GM23338 (cell line): ENCODE results near the gene CD163L1.

ENCODE experiments used
- CREB1 ChIP-seq: fragments of 250-450 bp; sonication (Bioruptor Pico); IDR thresholded peaks from 2 replicates; pipeline ENCODE4 v1.5.0; 2020; ENCODE audit warnings: low read depth, mild to moderate bottlenecking, moderate library complexity
- CTCF ChIP-seq, 2 experiments: fragments of 200-600 bp in 1 of 2; sonication (generic) in 1 of 2; conservative IDR thresholded peaks; 2 replicates each; pipeline versions ENCODE4 v1.5.1 to v1.6.1; 2016 to 2017; ENCODE audit warnings: antibody characterized with exemption in 2 of 2, low read depth in 2 of 2, mild to moderate bottlenecking in 2 of 2, moderate library complexity in 1 of 2
- EZH2 ChIP-seq: fragments of 200-600 bp; sonication (generic); IDR thresholded peaks from one replicate; pipeline ENCODE4 v1.8.0; 2017; ENCODE audit warnings: antibody characterized with exemption, mild to moderate bottlenecking, low read depth; ENCODE audit not compliant: unreplicated experiment
- EZH2phosphoT487 ChIP-seq: fragments of 200-600 bp; sonication (generic); IDR thresholded peaks from one replicate; pipeline ENCODE4 v1.8.1; 2018; ENCODE audit warnings: antibody characterized with exemption; ENCODE audit not compliant: unreplicated experiment
- JUNB ChIP-seq: IDR thresholded peaks from one replicate; pipeline ENCODE4 v1.6.1; 2016; ENCODE audit warnings: antibody characterized with exemption; ENCODE audit not compliant: unreplicated experiment
- NANOG ChIP-seq: IDR thresholded peaks from 2 replicates; pipeline ENCODE4 v1.6.1; 2016; ENCODE audit warnings: antibody characterized with exemption, borderline replicate concordance
- POLR2AphosphoS5 ChIP-seq: IDR thresholded peaks from 2 replicates; pipeline ENCODE4 v1.6.1; 2016; ENCODE audit warnings: antibody characterized with exemption, low read depth
- REST ChIP-seq: IDR thresholded peaks from one replicate; pipeline ENCODE4 v1.6.1; 2018; ENCODE audit warnings: antibody characterized with exemption; ENCODE audit not compliant: unreplicated experiment
- STAT1 ChIP-seq: IDR thresholded peaks from one replicate; pipeline ENCODE4 v1.6.1; 2016; ENCODE audit warnings: antibody characterized with exemption; ENCODE audit not compliant: unreplicated experiment
- ZNF114 ChIP-seq: fragments of 250-450 bp; sonication (Bioruptor Pico); IDR thresholded peaks from 2 replicates; pipeline ENCODE4 v1.5.0; 2020; ENCODE audit warnings: mild to moderate bottlenecking, moderate library complexity

- TF ChIP-seq REST (no peak), CTCF (conservative IDR thresholded peaks at IDR 0.05; ENCODE audit: low read depth in 2 of 2) (no peak), EZH2 (no peak), EZH2phosphoT487 (no peak), JUNB (no peak), POLR2AphosphoS5 (no peak), NANOG (no peak), STAT1 (no peak), CREB1 (CRISPR knock-in tag) (no peak), ZNF114 (no peak)
These were observed 39.7 kb downstream of the CD163L1 start for GRCh38 chr12:7404275-7404674.
